ENCODE results near the gene ERN1.
A peak's percentile ranks its signal among the peaks of the same experiment; 100 is the strongest.

ERN1 gene

GRCh38 chr17:64056269-64057005 is 73.5 kb downstream of the ERN1 start:
- DNase-seq, result no peak

- no peak for DNase-seq
Observed at GRCh38 chr17:64055183-64056142, 74.5 kb downstream of the ERN1 start.

- no peak for DNase-seq
Observed at GRCh38 chr17:64054304-64054703, 75.6 kb downstream of the ERN1 start.

GRCh38 chr17:64053101-64053500 is 76.8 kb downstream of the ERN1 start:
- no peak for DNase-seq

- DNase-seq, result no peak
Observed at GRCh38 chr17:64051153-64051552, 78.8 kb downstream of the ERN1 start.

GRCh38 chr17:64048805-64049204 is 81.1 kb downstream of the ERN1 start:
- DNase-seq, result no peak

GRCh38 chr17:64045176-64045575 is 84.8 kb downstream of the ERN1 start:
- DNase-seq, result no peak

- no peak for DNase-seq
Observed at GRCh38 chr17:64042700-64043485, 87.1 kb downstream of the ERN1 start.

- DNase-seq, result no peak
Observed at GRCh38 chr17:64041912-64042311, 88.0 kb downstream of the ERN1 start.

- no peak for DNase-seq
Observed at GRCh38 chr17:64040206-64040605, 89.7 kb downstream of the ERN1 start.

GRCh38 chr17:64039106-64039400 is 90.9 kb downstream of the ERN1 start:
- DNase-seq, result no peak

- DNase-seq, result no peak
Observed at GRCh38 chr17:64038331-64039105, 91.4 kb downstream of the ERN1 start.

- DNase-seq, result no peak
Observed at GRCh38 chr17:64037802-64038201, 92.1 kb downstream of the ERN1 start.

- DNase-seq, result no peak
Observed at GRCh38 chr17:64037180-64037579, 92.8 kb downstream of the ERN1 start.

- no peak for DNase-seq
Observed at GRCh38 chr17:64036198-64036922, 93.6 kb downstream of the ERN1 start.

GRCh38 chr17:64032081-64032480 is 97.9 kb downstream of the ERN1 start:
- DNase-seq, result no peak

- DNase-seq, result peak; percentile 70 to 72
Observed at GRCh38 chr17:64028874-64029464, 101.0 kb downstream of the ERN1 start.

GRCh38 chr17:64025732-64026294 is 104.1 kb downstream of the ERN1 start:
- peak; percentile 84 for DNase-seq

- peak in 1 of 2 donors; percentile 48 for DNase-seq
Observed at GRCh38 chr17:64024781-64025731, 104.9 kb downstream of the ERN1 start.

- no peak for DNase-seq
Observed at GRCh38 chr17:64024215-64024654, 105.7 kb downstream of the ERN1 start.

All from stimulated activated CD4-positive, alpha-beta T cell treated with anti-CD3 and anti-CD28 coated beads, Interleukin-2, amount 100 ng/mL, for 48 hours (primary cell).